ENCODE results near the gene L2HGDH. TPM values are rescaled to one million over a fixed set of nuclear protein-coding genes. Genes with fewer than 3 reads are reported as not detected.
A peak's percentile ranks its signal among the peaks of the same experiment; 100 is the strongest.

Gene L2HGDH
- total RNA-seq (2014; rRNA removed; shearing (Covaris generic)), result 8.7 and 10.0 TPM in 2 replicates
- 14.6 and 19.8 TPM in 2 replicates for total RNA-seq (2022)
- percentile 63 among the genes with signal in this experiment for Bru-seq, nascent RNA
- BruChase-seq, experiment 1, labeled RNA remaining after a 6-hour chase, result percentile 64 among the genes with signal in this experiment
- percentile 64 among the genes with signal in this experiment for BruChase-seq, experiment 2, labeled RNA remaining after a 2-hour chase
- long read RNA-seq, full-length matches to known transcripts, result 9 of 26 reads
- long read RNA-seq, partial matches to known transcripts, result 5 of 26 reads
- long read RNA-seq, other reads (novel, unspliced or antisense), result 12 of 26 reads

DNA sequence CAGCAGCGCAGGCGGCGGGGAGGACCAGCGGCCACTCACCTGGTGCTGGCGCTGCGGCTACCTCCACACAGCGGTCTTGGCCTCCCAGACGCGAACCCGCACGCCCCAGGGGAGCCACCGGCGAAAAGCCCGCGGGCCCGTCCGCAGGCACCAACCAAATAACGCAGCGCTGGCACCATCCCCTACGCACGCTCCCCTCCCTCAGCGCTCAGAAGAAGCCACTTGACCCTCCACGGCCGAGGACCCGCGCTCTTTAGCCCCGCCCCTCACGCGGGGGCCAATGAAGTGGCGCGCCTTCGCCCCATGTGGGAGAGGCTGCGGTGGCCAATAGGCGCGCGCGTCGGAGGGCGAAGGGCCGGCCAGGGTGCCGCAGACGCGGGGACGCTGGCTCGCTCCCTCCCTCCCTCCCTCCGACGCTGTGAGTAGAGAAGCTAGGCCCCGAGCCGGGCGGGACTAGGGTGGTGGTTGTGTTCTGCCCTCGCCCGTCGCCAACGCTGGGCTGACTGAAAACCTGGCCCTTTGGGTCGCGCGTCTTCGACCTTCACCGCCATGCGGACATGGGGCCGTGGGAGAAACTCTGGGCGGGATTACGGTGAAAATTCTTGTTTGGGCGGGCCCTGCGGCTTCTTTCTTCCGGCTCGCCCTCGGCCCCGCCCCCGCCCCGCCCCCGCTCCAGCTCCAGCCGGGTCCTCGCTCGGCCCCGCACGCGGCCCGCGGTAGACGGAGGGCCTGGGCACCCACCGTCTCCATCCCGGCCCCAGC is at the start of gene L2HGDH, which contains the start of gene DMAC2L:
Gene L2HGDH, minus strand, starts transcription at position 258 of the 762 bp plus-strand sequence. Its CDS starts 79 bp downstream, at position 179.
Gene DMAC2L, plus strand, starts transcription at position 353 of the 762 bp plus-strand sequence. CDS start 9,164 bp downstream, outside the sequence.
- Histone ChIP-seq H3K4me2 (ENCODE audit: low read length) (peak within 1 kb of the TSS; percentile 91), H3K36me3 (ENCODE audit: insufficient read depth, low read length) (peaks cover 14% of the 10 kb centered on the region), H3K9me3 (ENCODE audit: low read length) (peaks cover 10% of the 10 kb centered on the region; the same call in 1 of the 2 replicates), H3K27ac (ENCODE audit: low read depth, low read length, poor library complexity, severe bottlenecking) (peak within 1 kb of the TSS; percentile 77), H3K9me2 (ENCODE audit: insufficient read depth, low read length) (no peaks in the 10 kb centered on the region), H2AFZ (ENCODE audit: low read length) (peak within 1 kb of the TSS; percentile 87), H3K4me1 (ENCODE audit: insufficient read depth, low read length, poor library complexity, severe bottlenecking) (peaks cover 16% of the 10 kb centered on the region), H3K4me3 (ENCODE audit: low read depth, low read length, poor library complexity, severe bottlenecking) (peak within 1 kb of the TSS; percentile 73), H3K79me2 (ENCODE audit: insufficient read depth, low read depth, low read length) (peaks cover 28% of the 10 kb centered on the region; the same call in 1 of the 2 replicates), H4K20me1 (ENCODE audit: insufficient read depth, low read length) (no peaks in the 10 kb centered on the region)
- peak; percentile 97 for DNase-seq (ENCODE audit: low spot score)
- intact Hi-C loops (cut with micrococcal nuclease; ENCODE audit: unreplicated experiment), result loop anchor here (1.0 to 10.0 kb wide), 6 partner anchors 50 to 680 kb away; partner anchors contain the start of genes MAP4K5 and SOS2
- no TSS peak for BruUV-seq (replicated peaks)
- TF ChIP-seq CTCF (conservative IDR thresholded peaks at IDR 0.05; ENCODE audit: low read length) (0 out of 2 replicates have a peak, but pooled peaks have one; percentile 3), EZH2phosphoT487 (IDR thresholded peaks at IDR 0.05; ENCODE audit: borderline replicate concordance, low read depth, low read length) (no peak)
- ChIA-PET POLR2A (interaction anchor here (0.6 to 3.1 kb wide), 20 partner anchors 9 to 1584 kb away, joined by 3 to 12 read pairs (median 4); partner anchors contain the start of gene VCPKMT), CTCF (ENCODE audit: unreplicated experiment) (interaction anchor here (0.6 kb wide), 5 partner anchors 16 to 794 kb away, joined by 3 to 5 read pairs (median 3); no protein-coding TSS in a partner anchor)

DNA sequence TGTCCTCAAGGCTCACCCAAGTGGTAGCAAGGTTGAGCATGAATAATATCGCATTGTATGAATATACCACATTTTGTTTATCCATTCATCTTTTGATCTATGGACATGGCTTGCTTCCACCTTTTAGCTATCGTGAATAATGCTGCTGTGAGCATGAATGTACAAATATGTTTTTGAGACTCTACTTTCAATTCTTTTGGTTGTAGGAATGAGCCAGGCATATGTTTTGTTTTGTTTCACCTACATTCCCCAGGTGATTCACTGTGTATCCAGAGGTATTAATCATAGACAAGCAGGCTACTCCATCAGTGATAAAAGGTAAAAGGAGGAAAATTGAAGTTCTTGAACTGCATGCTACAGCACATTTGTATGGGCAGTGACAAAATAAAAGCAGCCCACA is 48.8 kb upstream of the L2HGDH start:
- no peak overlapping the region for H3K27ac ChIP-seq (ENCODE audit: low read depth, low read length, poor library complexity, severe bottlenecking)
- peaks cover 12% of the 10 kb centered on the region for H3K4me1 ChIP-seq (ENCODE audit: insufficient read depth, low read length, poor library complexity, severe bottlenecking)
- no TSS peak for BruUV-seq (replicated peaks)
- no peaks in the 10 kb centered on the region for H3K9me2 ChIP-seq (ENCODE audit: insufficient read depth, low read length)
- ChIA-PET CTCF (ENCODE audit: unreplicated experiment) (no interaction called here), POLR2A (no interaction called here)
- H3K4me2 ChIP-seq (ENCODE audit: low read length), result no peak overlapping the region
- H2AFZ ChIP-seq (ENCODE audit: low read length), result no peak overlapping the region
- DNase-seq (ENCODE audit: low spot score), result no peak
- no peaks in the 10 kb centered on the region for H3K9me3 ChIP-seq (ENCODE audit: low read length)
- H3K79me2 ChIP-seq (ENCODE audit: insufficient read depth, low read depth, low read length), result no peaks in the 10 kb centered on the region
- no peak for TF ChIP-seq CTCF (conservative IDR thresholded peaks at IDR 0.05; ENCODE audit: low read length)
- no peak for TF ChIP-seq EZH2phosphoT487 (IDR thresholded peaks at IDR 0.05; ENCODE audit: borderline replicate concordance, low read depth, low read length)
- intact Hi-C loops (cut with micrococcal nuclease; ENCODE audit: unreplicated experiment), result loop anchor here (5.0 kb wide), 1 partner anchor 49 kb away; the partner anchor contains the start of genes DMAC2L and L2HGDH
- H3K4me3 ChIP-seq (ENCODE audit: low read depth, low read length, poor library complexity, severe bottlenecking), result no peak overlapping the region
- no peaks in the 10 kb centered on the region for H3K36me3 ChIP-seq (ENCODE audit: insufficient read depth, low read length)
- H4K20me1 ChIP-seq (ENCODE audit: insufficient read depth, low read length), result no peaks in the 10 kb centered on the region
